K562 (cell line): ENCODE measurements around the gene ACTRT3. TPM values are rescaled to one million over a fixed set of nuclear protein-coding genes. Genes with fewer than 3 reads are reported as not detected.
A peak's percentile ranks its signal among the peaks of the same experiment; 100 is the strongest.

Source experiments
- ARID2 ChIP-seq: fragments of 450-650 bp; IDR thresholded peaks from 2 replicates; pipeline ENCODE4 v1.6.1; 2017; ENCODE audit warnings: antibody characterized with exemption, mild to moderate bottlenecking
- FOXM1 ChIP-seq, 2 experiments: fragments of 450-650 bp in 1 of 2; sonication (generic) in 1 of 2; formaldehyde crosslinking in 1 of 2; IDR thresholded peaks; 2 replicates each; pipeline versions ENCODE4 v1.6.1 to v1.9.0; 2017 to 2022; ENCODE audit warnings: low read depth in 2 of 2, mild to moderate bottlenecking in 2 of 2, missing genetic modification reagents in 1 of 2, moderate library complexity in 1 of 2
- KLF16 ChIP-seq: IDR thresholded peaks from 2 replicates; pipeline ENCODE4 v1.6.1; 2016; ENCODE audit warnings: antibody characterized with exemption
- NFE2 ChIP-seq: IDR thresholded peaks from 2 replicates; pipeline ENCODE4 v1.6.1; 2014; ENCODE audit warnings: antibody characterized with exemption, low read depth
- POU5F1 ChIP-seq: fragments of 150-350 bp; IDR thresholded peaks from 2 replicates; pipeline ENCODE4 v1.6.1; 2014; ENCODE audit warnings: borderline replicate concordance, low read length, low read depth, mild to moderate bottlenecking; ENCODE audit not compliant: partially characterized antibody
- STAT6 ChIP-seq: sonication (generic); formaldehyde crosslinking; IDR thresholded peaks from 2 replicates; pipeline ENCODE4 v1.8.1; 2023; ENCODE audit warnings: mild to moderate bottlenecking, missing genetic modification reagents
- THRB ChIP-seq: fragments of 450-650 bp; formaldehyde crosslinking; conservative IDR thresholded peaks from 2 replicates; pipeline ENCODE4 v1.4.0; 2022; ENCODE audit warnings: mild to moderate bottlenecking, missing genetic modification characterization
- ZKSCAN1 ChIP-seq: fragments of 150-350 bp; IDR thresholded peaks from 2 replicates; pipeline ENCODE4 v1.6.1; 2016; ENCODE audit warnings: low read depth, low read length
- ZNF224 ChIP-seq: sonication (generic); formaldehyde crosslinking; IDR thresholded peaks from 2 replicates; pipeline ENCODE4 v1.8.0; 2022; ENCODE audit warnings: mild to moderate bottlenecking, missing genetic modification reagents
- polyA plus RNA-seq, 8 experiments: library from polyadenylated mRNA; depleted of rRNA in 4 of 8; stranded (reverse) in 5 of 8; unstranded in 3 of 8; fragments of >200 nt; fragmentation: Nextera tagmentation in 2 of 8; fragmentation: Illumina TruSeq in 1 of 8; extraction: Ambion mirVana in 2 of 8; extraction: Trizol in 1 of 8; gene quantifications; 2 replicates each; pipeline versions ENCODE4 v1.2.1 to v1.2.3, GENCODE V29; 2011 to 2014; ENCODE audit warnings: inconsistent platforms in 1 of 8, missing spikeins in 1 of 8
- total RNA-seq, 7 experiments: library from RNA; depleted of rRNA in 6 of 7; stranded (reverse); fragments of >200 nt in 6 of 7; fragmentation: Illumina TruSeq in 2 of 7; extraction: Trizol in 2 of 7; gene quantifications; 2 replicates each; pipeline versions ENCODE4 v1.2.1 to v1.2.3, GENCODE V29; 2011 to 2021; ENCODE audit warnings: low replicate concordance in 1 of 7

The ACTRT3 gene
- total and polyA plus RNA-seq, 9 of the 15 experiments (the other 6 are each of a cell fraction or from before 2014, with no cell fraction given), result 0.06 to 0.11 (median 0.07) TPM; not detected in 5

- TF ChIP-seq STAT6 (CRISPR knock-in tag) (no peak), NFE2 (peak; percentile 85), KLF16 (peak; percentile 80), POU5F1 (no peak), ARID2 (no peak), ZNF224 (CRISPR knock-in tag) (no peak), ZKSCAN1 (no peak), THRB (no peak), FOXM1 (IDR thresholded peaks at IDR 0.05; ENCODE audit: low read depth) (peak; percentile 72), FOXM1 (CRISPR knock-in tag; IDR thresholded peaks at IDR 0.05; ENCODE audit: low read depth) (no peak)
Observed at GRCh38 chr3:169781209-169781855, 12.0 kb upstream of the ACTRT3 start (continued).
